Stimulated activated CD8-positive, alpha-beta memory T cell treated with anti-CD3 and anti-CD28 coated beads, Interleukin-2, amount 100 ng/mL, for 48 hours (primary cell): Measurements from ENCODE around the gene AAR2.

ENCODE experiments used
- DNase-seq, 2 donors: peaks; one replicate each; pipeline ENCODE4 v3.0.0-alpha.2; 2020; ENCODE audit warnings: low read depth in 2 of 2

The AAR2 gene

GRCh38 chr20:36279776-36280175, 43.5 kb downstream of the AAR2 start:
- DNase-seq = no peak

- no peak for DNase-seq
Observed at GRCh38 chr20:36281785-36282380, 45.6 kb downstream of the AAR2 start.

- DNase-seq = no peak
Observed at GRCh38 chr20:36284751-36285150, 48.5 kb downstream of the AAR2 start.

GRCh38 chr20:36285746-36286447, 49.6 kb downstream of the AAR2 start:
- DNase-seq = no peak

DNA sequence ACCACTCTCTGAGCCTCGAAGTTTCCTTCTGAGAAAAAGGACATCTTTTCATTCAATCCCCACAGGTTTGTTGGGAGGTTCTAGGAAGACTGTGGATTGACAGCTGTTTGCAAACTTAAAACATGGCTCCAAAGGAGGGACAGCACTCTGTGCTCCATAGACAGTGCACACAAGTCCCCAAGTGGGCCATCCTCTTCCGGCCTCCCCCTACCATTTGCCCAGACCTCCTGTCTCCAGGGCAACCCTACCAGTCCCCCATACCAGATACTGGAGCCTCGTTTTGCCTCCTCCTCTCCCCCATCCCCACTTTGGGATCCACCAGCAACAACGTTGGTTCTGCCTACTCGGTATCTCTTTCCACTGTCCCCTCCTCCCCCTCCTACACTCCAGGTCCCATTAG, 61.4 kb downstream of the AAR2 start:
- no peak for DNase-seq

GRCh38 chr20:36298061-36298460, 61.8 kb downstream of the AAR2 start:
- no peak for DNase-seq

DNA sequence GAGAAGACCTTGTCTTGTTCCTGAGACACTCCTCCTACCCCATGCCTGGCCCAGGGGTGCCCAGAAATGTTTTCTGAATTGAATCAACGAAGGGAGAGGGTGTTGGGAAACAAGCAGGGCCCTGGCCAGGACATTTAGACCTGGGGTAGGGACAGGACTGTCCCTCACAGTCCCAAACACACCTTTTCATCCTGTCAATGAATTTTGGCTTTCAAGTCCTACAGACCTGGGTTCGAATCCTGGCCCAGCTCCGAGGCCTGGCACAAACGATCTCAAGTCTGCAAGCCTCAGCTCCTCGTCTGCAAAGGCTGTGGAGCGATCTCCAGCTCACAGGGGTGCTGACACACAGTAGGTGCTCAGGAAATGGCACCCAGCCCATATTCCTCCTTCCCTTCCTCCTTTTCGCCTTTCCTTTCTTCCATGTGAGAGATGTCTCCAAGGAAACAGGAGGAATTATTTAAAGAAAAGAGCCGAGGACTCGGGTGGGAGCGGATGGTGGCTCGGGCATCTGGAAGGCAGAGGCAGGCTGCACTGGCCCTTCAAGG, 62.6 kb downstream of the AAR2 start:
- DNase-seq = no peak

GRCh38 chr20:36299459-36299858, 63.2 kb downstream of the AAR2 start:
- no peak for DNase-seq

- no peak for DNase-seq
Observed at GRCh38 chr20:36301359-36302119, 65.3 kb downstream of the AAR2 start.

DNA sequence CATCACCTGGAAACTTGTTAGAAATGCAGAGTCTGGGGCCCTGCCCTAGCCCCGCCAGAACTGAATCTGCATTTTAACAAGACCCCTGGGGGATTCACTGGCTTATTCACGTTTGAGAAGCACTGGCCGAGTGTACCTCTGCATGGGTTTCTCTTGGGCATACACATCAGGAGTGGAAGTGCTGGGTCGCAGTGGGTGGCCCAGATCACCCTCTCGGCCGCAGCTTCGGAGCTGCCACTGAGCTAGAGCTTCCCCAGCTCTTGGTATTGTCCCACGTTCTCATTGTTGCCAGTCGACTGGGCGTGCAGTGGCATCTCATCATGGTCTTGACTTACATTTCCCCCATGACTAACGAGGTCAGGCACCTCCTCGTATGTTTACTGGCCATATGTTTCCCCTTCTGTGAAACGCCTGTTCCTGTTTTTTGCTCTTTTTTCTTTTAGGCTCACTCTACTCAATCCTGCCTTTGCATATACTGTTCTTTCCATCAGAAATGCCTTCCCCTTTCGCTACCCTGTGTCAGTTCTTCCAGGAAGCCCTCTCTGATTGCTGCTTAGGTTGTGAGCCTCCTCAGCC, 66.8 kb downstream of the AAR2 start:
- no peak for DNase-seq

DNA sequence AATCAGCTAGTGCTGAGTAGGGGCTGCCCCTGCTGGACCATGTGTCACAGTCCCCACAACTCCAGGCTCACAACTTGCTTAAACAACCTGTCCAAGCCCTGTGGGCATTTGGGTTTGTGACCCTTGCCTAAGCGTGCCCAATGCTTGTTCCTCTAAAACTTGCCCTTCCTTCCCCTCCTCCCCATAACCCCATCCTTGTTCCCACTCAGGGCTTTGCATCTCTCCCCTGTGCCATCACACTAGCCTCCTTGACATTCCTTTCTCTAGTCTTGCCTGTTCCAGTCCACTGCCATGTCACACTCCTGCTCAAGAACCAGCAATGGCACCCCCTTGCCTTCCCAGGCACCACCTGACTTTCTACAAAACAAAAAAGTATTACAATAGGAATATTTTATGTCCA, 67.6 kb downstream of the AAR2 start:
- DNase-seq = no peak

GRCh38 chr20:36304786-36305495, 68.7 kb downstream of the AAR2 start:
- DNase-seq = no peak

DNA sequence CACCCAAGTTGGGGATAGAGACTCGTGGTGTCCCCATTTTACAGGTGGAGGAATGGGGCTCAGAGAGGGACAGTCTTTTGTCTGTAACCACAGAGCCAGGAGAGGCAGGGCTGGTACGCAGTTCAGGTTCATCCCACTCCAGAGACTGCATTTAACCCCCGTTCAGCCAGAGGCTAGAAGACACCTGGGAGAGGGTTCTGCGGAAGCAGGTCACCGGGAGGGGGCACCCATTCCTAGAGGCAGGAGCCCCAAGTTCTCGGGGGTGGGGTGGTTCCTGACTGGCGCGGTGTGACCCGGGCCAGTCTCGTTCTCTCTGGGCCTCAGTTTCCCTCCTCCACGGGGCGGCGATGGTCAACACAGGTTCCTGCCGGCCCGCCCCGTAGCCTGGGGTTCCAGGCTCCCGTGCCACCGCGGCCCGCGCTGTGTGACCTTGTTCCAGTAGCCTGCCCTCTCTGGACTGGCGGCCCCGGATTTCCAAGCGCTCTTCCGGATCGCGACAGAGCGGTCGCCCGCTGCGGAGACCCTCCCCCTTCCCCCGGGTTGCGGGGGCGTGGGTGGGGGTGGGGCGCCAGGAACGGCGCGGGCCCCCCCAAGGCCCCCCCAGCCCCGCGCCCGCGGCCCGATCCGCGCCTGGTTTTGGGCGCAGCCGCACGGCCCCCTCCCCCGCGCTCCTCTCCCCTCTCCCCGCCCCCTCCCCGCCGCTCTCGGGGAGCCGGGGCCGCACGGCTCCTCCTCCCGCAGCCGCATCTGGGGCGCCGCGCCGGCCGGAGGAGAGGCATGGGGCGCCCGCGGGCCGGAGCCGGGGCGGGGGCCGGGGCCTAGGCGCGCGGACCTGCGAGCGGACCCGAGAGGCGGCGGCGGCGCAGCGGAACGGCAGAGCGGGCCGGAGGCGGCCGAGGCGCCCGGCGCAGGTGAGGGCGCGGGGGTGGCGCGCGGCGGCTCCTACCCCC, 69.6 kb downstream of the AAR2 start, which contains the start of gene DLGAP4:
Gene DLGAP4 (plus strand): TSS at position 738 of the 950 bp plus-strand sequence. CDS start 125,379 bp downstream, outside the sequence.
- DNase-seq = no peak
